Progenitor cell of endocrine pancreas (in vitro differentiated cells): ENCODE data around the gene USP48. TPM values are rescaled to one million over a fixed set of nuclear protein-coding genes. Genes with fewer than 3 reads are reported as not detected.

Source experiments
- DNase-seq: peaks from one replicate; pipeline ENCODE4 v3.0.0; 2021; ENCODE audit warnings: low spot score; ENCODE audit not compliant: unreplicated experiment
- H3K27ac Mint-ChIP-seq: 2 replicates; pipeline ENCODE4 v1.8.0; 2021; ENCODE audit warnings: mild to moderate bottlenecking, moderate library complexity, mixed read lengths
- H3K27me3 Mint-ChIP-seq: 2 replicates; pipeline ENCODE4 v1.8.0; 2021; ENCODE audit warnings: mixed read lengths
- H3K36me3 Mint-ChIP-seq: 2 replicates; pipeline ENCODE4 v1.8.0; 2022; ENCODE audit warnings: mixed read lengths; ENCODE audit not compliant: insufficient read depth
- H3K4me1 Mint-ChIP-seq: 2 replicates; pipeline ENCODE4 v1.8.0; 2021; ENCODE audit warnings: low read depth, mixed read lengths
- H3K4me3 Mint-ChIP-seq: 2 replicates; pipeline ENCODE4 v1.8.0; 2021; ENCODE audit warnings: low read depth, mild to moderate bottlenecking, moderate library complexity, mixed read lengths
- H3K9me3 Mint-ChIP-seq: 2 replicates; pipeline ENCODE4 v1.8.0; 2021; ENCODE audit warnings: low read depth, mixed read lengths
- CTCF ChIP-seq: fragments of 200-600 bp; sonication (generic); IDR thresholded peaks from one replicate; pipeline ENCODE4 v1.5.0; 2021; ENCODE audit warnings: antibody characterized with exemption, mild to moderate bottlenecking; ENCODE audit not compliant: unreplicated experiment
- total RNA-seq: library from RNA; stranded (reverse); gene quantifications from 2 replicates; pipeline ENCODE4 v1.2.1, GENCODE V29; 2021

The USP48 gene
- total RNA-seq, 1 donor from 2014 or later = 77.3 TPM

GRCh38 chr1:21823206-21823979 lies 40.4 kb upstream of the USP48 start:
- H3K9me3 Mint-ChIP-seq = no peaks in the 10 kb centered on the region
- TF ChIP-seq CTCF = no peak
- H3K4me3 Mint-ChIP-seq = no peak overlapping the region
- no peaks in the 10 kb centered on the region for H3K4me1 Mint-ChIP-seq
- H3K27me3 Mint-ChIP-seq = no peaks in the 10 kb centered on the region
- no peak for DNase-seq
- no peak overlapping the region for H3K27ac Mint-ChIP-seq
- peaks cover 36% of the 10 kb centered on the region for H3K36me3 Mint-ChIP-seq

GRCh38 chr1:21822349-21822748 lies 39.4 kb upstream of the USP48 start:
- Mint-ChIP-seq H3K9me3 (no peaks in the 10 kb centered on the region), H3K4me3 (no peak overlapping the region), H3K27ac (no peak overlapping the region), H3K36me3 (peaks cover 31% of the 10 kb centered on the region), H3K4me1 (no peaks in the 10 kb centered on the region), H3K27me3 (no peaks in the 10 kb centered on the region)
- no peak for DNase-seq
- TF ChIP-seq CTCF = no peak

GRCh38 chr1:21821385-21822019 lies 38.6 kb upstream of the USP48 start:
- no peaks in the 10 kb centered on the region for H3K27me3 Mint-ChIP-seq
- no peaks in the 10 kb centered on the region for H3K4me1 Mint-ChIP-seq
- DNase-seq = no peak
- TF ChIP-seq CTCF = no peak
- H3K9me3 Mint-ChIP-seq = no peaks in the 10 kb centered on the region
- peaks cover 27% of the 10 kb centered on the region for H3K36me3 Mint-ChIP-seq
- H3K4me3 Mint-ChIP-seq = no peak overlapping the region
- H3K27ac Mint-ChIP-seq = no peak overlapping the region

GRCh38 chr1:21820597-21821232 lies 37.8 kb upstream of the USP48 start:
- Mint-ChIP-seq H3K4me1 (no peaks in the 10 kb centered on the region), H3K27ac (peak overlapping the region; percentile 62), H3K4me3 (no peak overlapping the region), H3K9me3 (no peaks in the 10 kb centered on the region), H3K36me3 (peaks cover 24% of the 10 kb centered on the region), H3K27me3 (no peaks in the 10 kb centered on the region)
- TF ChIP-seq CTCF = no peak
- DNase-seq = no peak

- H3K36me3 Mint-ChIP-seq = peaks cover 22% of the 10 kb centered on the region
- H3K4me3 Mint-ChIP-seq = no peak overlapping the region
- peaks cover 3% of the 10 kb centered on the region for H3K27me3 Mint-ChIP-seq
- no peak for DNase-seq
- H3K9me3 Mint-ChIP-seq = no peaks in the 10 kb centered on the region
- TF ChIP-seq CTCF = no peak
- H3K4me1 Mint-ChIP-seq = peaks cover 3% of the 10 kb centered on the region
- no peak overlapping the region for H3K27ac Mint-ChIP-seq
Measured at GRCh38 chr1:21818656-21819055, 35.7 kb upstream of the USP48 start.
